ENCODE data around the gene OR9A2.
A peak's percentile ranks its signal among the peaks of the same experiment; 100 is the strongest.
"Not testable (repeated sequence)": the region's sequence is repeated elsewhere in the genome, so short reads cannot be mapped to it uniquely, and the experiment has no call there.

OR9A2 gene

GRCh38 chr7:143016996-143017395 is 9.9 kb downstream of the OR9A2 start:
- DNase-seq: no peak

GRCh38 chr7:143015926-143016490 is 10.9 kb downstream of the OR9A2 start:
- no peak for DNase-seq

GRCh38 chr7:143015084-143015483 is 11.8 kb downstream of the OR9A2 start:
- no peak for DNase-seq

- DNase-seq: no peak
Observed at GRCh38 chr7:143013893-143014292, 13.0 kb downstream of the OR9A2 start.

- no peak for DNase-seq
Observed at GRCh38 chr7:143013473-143013872, 13.5 kb downstream of the OR9A2 start.

GRCh38 chr7:143012409-143012808 is 14.5 kb downstream of the OR9A2 start:
- DNase-seq: no peak

GRCh38 chr7:143012001-143012400 is 14.9 kb downstream of the OR9A2 start:
- DNase-seq: no peak

- DNase-seq: peak; percentile 60
Observed at GRCh38 chr7:143008007-143008901, 18.7 kb downstream of the OR9A2 start.

GRCh38 chr7:143005632-143006260 is 21.2 kb downstream of the OR9A2 start:
- DNase-seq: no peak

GRCh38 chr7:143003393-143004051 is 23.4 kb downstream of the OR9A2 start:
- peak; percentile 9 for DNase-seq

- DNase-seq: no peak
Observed at GRCh38 chr7:143002898-143003297, 24.0 kb downstream of the OR9A2 start.

- no peak for DNase-seq
Observed at GRCh38 chr7:143002106-143002505, 24.8 kb downstream of the OR9A2 start.

- DNase-seq: no peak
Observed at GRCh38 chr7:143000648-143001047, 26.3 kb downstream of the OR9A2 start.

GRCh38 chr7:142999793-143000192 is 27.1 kb downstream of the OR9A2 start:
- DNase-seq: no peak

GRCh38 chr7:142998966-142999365 is 28.0 kb downstream of the OR9A2 start:
- no peak for DNase-seq

- no peak for DNase-seq
Observed at GRCh38 chr7:142997456-142997989, 29.4 kb downstream of the OR9A2 start.

- DNase-seq: no peak
Observed at GRCh38 chr7:142992427-142992826, 34.5 kb downstream of the OR9A2 start.

GRCh38 chr7:142984297-142984696 is 42.6 kb downstream of the OR9A2 start:
- DNase-seq: no peak

GRCh38 chr7:142983825-142984224 is 43.1 kb downstream of the OR9A2 start:
- no peak for DNase-seq

GRCh38 chr7:142978402-142978801 is 48.5 kb downstream of the OR9A2 start:
- not testable (repeated sequence) for DNase-seq

All from NCI-H2107 (cell line).